HCT116 (cell line): Measurements from ENCODE around the gene WAPL. TPM values are rescaled to one million over a fixed set of nuclear protein-coding genes. Genes with fewer than 3 reads are reported as not detected.

Source experiments
- ATAC-seq: fragments of 200-7000 bp; cut with Tn5 transposase; 2 replicates; pipeline ENCODE4 v1.9.1; 2020; ENCODE audit warnings: mild to moderate bottlenecking, moderate library complexity
- BruUV-seq: library from RNA; stranded (reverse); fragments of 400-500 nt; replicated peaks from 2 replicates; lab custom pipeline; 2021; lab: Mats Ljungman, UMichigan
- CTCF ChIA-PET: fragments of 300-600 bp; sonication (Branson Sonifier 250); formaldehyde crosslinking; loops from one replicate; lab custom pipeline; 2021; ENCODE audit warnings: antibody characterized with exemption; lab: Charles Lee
- POLR2A ChIA-PET: fragments of 300-600, 350-600 bp; sonication (Branson Sonifier 250); formaldehyde crosslinking; loops from one replicate; lab custom pipeline; 2021; ENCODE audit warnings: antibody characterized with exemption; lab: Charles Lee
- RAD21 ChIA-PET, 2 experiments: fragments of 300-600 bp; sonication (Branson Sonifier 250); formaldehyde crosslinking; loops; one replicate each; lab custom pipeline; 2023; ENCODE audit warnings: low total read pairs in 2 of 2; ENCODE audit not compliant: uncharacterized antibody in 2 of 2, unreplicated experiment in 2 of 2, low non-redundant PET in 1 of 2; lab: Charles Lee
- DNase-seq: peaks from one replicate; pipeline ENCODE4 v3.0.0-alpha.2; 2010; ENCODE audit warnings: low read depth, low spot score
- H2AFZ ChIP-seq: fragments of 200-600 bp; shearing (Covaris generic), sonication (generic); 2 replicates; pipeline ENCODE4 v1.6.1; 2017; ENCODE audit warnings: low read depth, mixed run types, mixed read lengths, antibody characterized with exemption, low read length; ENCODE audit not compliant: poor library complexity, severe bottlenecking
- H3K27ac ChIP-seq: 2 replicates; pipeline ENCODE4 v1.5.1; 2012; ENCODE audit warnings: low read depth, low read length
- H3K27me3 ChIP-seq: fragments of 200-600 bp; sonication (generic); 2 replicates; pipeline ENCODE4 v1.6.1; 2016; ENCODE audit warnings: mixed run types, low read length, mixed read lengths; ENCODE audit not compliant: insufficient read depth
- H3K36me3 ChIP-seq, 2 experiments: fragments of 200-500 bp in 1 of 2; fragments of 200-600 bp in 1 of 2; sonication (Bioruptor generic) in 1 of 2; sonication (generic) in 1 of 2; 2 replicates each; pipeline versions ENCODE4 v1.5.1 to v1.6.1; 2014 to 2016; ENCODE audit warnings: low read length in 2 of 2, inconsistent platforms in 1 of 2, mixed read lengths in 1 of 2, mixed run types in 1 of 2; ENCODE audit not compliant: insufficient read depth in 2 of 2, control insufficient read depth in 1 of 2
- H3K4me1 ChIP-seq, 2 experiments: fragments of 200-600 bp in 1 of 2; sonication (generic) in 1 of 2; 2 replicates each; pipeline versions ENCODE4 v1.5.1 to v1.6.1; 2012 to 2017; ENCODE audit warnings: low read length in 2 of 2, inconsistent platforms in 1 of 2, mild to moderate bottlenecking in 1 of 2, mixed read lengths in 1 of 2, mixed run types in 1 of 2, moderate library complexity in 1 of 2; ENCODE audit not compliant: insufficient read depth in 2 of 2, control insufficient read depth in 1 of 2
- H3K4me2 ChIP-seq: fragments of 200-600 bp; sonication (generic); 2 replicates; pipeline ENCODE4 v1.6.1; 2017; ENCODE audit warnings: mixed run types, low read length, mixed read lengths
- H3K4me3 ChIP-seq, 2 experiments: fragments of 200-600 bp in 1 of 2; sonication (generic) in 1 of 2; replicated peaks in 1 of 2; 2 replicates each; pipeline ENCODE4 v1.5.1; 2011 to 2016; ENCODE audit warnings: low read length in 2 of 2, control low read depth in 1 of 2, low read depth in 1 of 2, mild to moderate bottlenecking in 1 of 2, mixed read lengths in 1 of 2, mixed run types in 1 of 2
- H3K79me2 ChIP-seq: fragments of 200-600 bp; sonication (generic); 2 replicates; pipeline ENCODE4 v1.6.1; 2017; ENCODE audit warnings: mild to moderate bottlenecking, mixed run types, low read length, moderate library complexity, mixed read lengths; ENCODE audit not compliant: insufficient read depth
- H3K9ac ChIP-seq: fragments of 200-600 bp; sonication (generic); 2 replicates; pipeline ENCODE4 v1.6.1; 2016; ENCODE audit warnings: low read length, mixed read lengths
- H3K9me2 ChIP-seq: fragments of 200-600 bp; sonication (generic), shearing (Covaris generic); 2 replicates; pipeline ENCODE4 v1.6.1; 2017; ENCODE audit warnings: mixed run types, mild to moderate bottlenecking, moderate library complexity; ENCODE audit not compliant: insufficient read depth
- H3K9me3 ChIP-seq, 2 experiments: fragments of 200-500 bp in 1 of 2; fragments of 200-600 bp in 1 of 2; sonication (Bioruptor generic) in 1 of 2; sonication (generic) in 1 of 2; 2 replicates each; pipeline ENCODE4 v1.6.1; 2014 to 2017; ENCODE audit warnings: low read length in 2 of 2, mixed read lengths in 2 of 2, inconsistent platforms in 1 of 2, low read depth in 1 of 2, mild to moderate bottlenecking in 1 of 2, mixed run types in 1 of 2, moderate library complexity in 1 of 2; ENCODE audit not compliant: control insufficient read depth in 1 of 2, insufficient read depth in 1 of 2
- H4K20me1 ChIP-seq: fragments of 200-600 bp; sonication (generic), shearing (Covaris generic); 2 replicates; pipeline ENCODE4 v1.6.1; 2017; ENCODE audit warnings: mixed run types, mild to moderate bottlenecking, moderate library complexity; ENCODE audit not compliant: insufficient read depth
- CBX3 ChIP-seq: IDR thresholded peaks from 2 replicates; pipeline ENCODE4 v1.6.1; 2012; ENCODE audit warnings: low read depth
- EGR1 ChIP-seq: IDR thresholded peaks from 2 replicates; pipeline ENCODE4 v1.6.1; 2012; ENCODE audit warnings: low read depth
- ELF1 ChIP-seq: IDR thresholded peaks from 2 replicates; pipeline ENCODE4 v1.6.1; 2012; ENCODE audit warnings: low read depth, borderline replicate concordance
- EZH2phosphoT487 ChIP-seq: fragments of 200-600 bp; IDR thresholded peaks from 2 replicates; pipeline ENCODE4 v1.6.1; 2018; ENCODE audit warnings: antibody characterized with exemption, borderline replicate concordance
- JUND ChIP-seq: IDR thresholded peaks from 2 replicates; pipeline ENCODE4 v1.6.1; 2012
- POLR2A ChIP-seq: IDR thresholded peaks from 2 replicates; pipeline ENCODE4 v1.7.0; 2011; ENCODE audit warnings: borderline replicate concordance; ENCODE audit not compliant: insufficient read depth, insufficient read length; ENCODE audit errors: extremely low read depth
- POLR2AphosphoS5 ChIP-seq: IDR thresholded peaks from 2 replicates; pipeline ENCODE4 v1.6.1; 2011; ENCODE audit warnings: mild to moderate bottlenecking, low read depth, low read length, moderate library complexity
- RAD21 ChIP-seq: IDR thresholded peaks from 2 replicates; pipeline ENCODE4 v1.6.1; 2012; ENCODE audit warnings: low read depth, mild to moderate bottlenecking
- REST ChIP-seq: IDR thresholded peaks from 2 replicates; pipeline ENCODE4 v1.6.1; 2012; ENCODE audit warnings: low read depth
- SIN3A ChIP-seq: IDR thresholded peaks from 2 replicates; pipeline ENCODE4 v1.6.1; 2012; ENCODE audit warnings: low read depth
- SP1 ChIP-seq: IDR thresholded peaks from 2 replicates; pipeline ENCODE4 v1.6.1; 2012; ENCODE audit warnings: low read depth
- SRF ChIP-seq: IDR thresholded peaks from 2 replicates; pipeline ENCODE4 v1.6.1; 2012; ENCODE audit warnings: low read depth
- TCF7L2 ChIP-seq: IDR thresholded peaks from 2 replicates; pipeline ENCODE4 v1.7.0; 2011; ENCODE audit warnings: borderline replicate concordance, inconsistent platforms; ENCODE audit not compliant: insufficient read depth, insufficient read length; ENCODE audit errors: extremely low read depth
- YY1 ChIP-seq: IDR thresholded peaks from 2 replicates; pipeline ENCODE4 v1.6.1; 2011; ENCODE audit warnings: low read length, low read depth, moderate library complexity, mild to moderate bottlenecking; ENCODE audit not compliant: insufficient replicate concordance; ENCODE audit errors: extremely low read depth
- ZBTB33 ChIP-seq: IDR thresholded peaks from 2 replicates; pipeline ENCODE4 v1.6.1; 2011; ENCODE audit warnings: mild to moderate bottlenecking, low read length, moderate library complexity; ENCODE audit not compliant: insufficient replicate concordance; ENCODE audit errors: extremely low read depth
- ZNF274 ChIP-seq: fragments of 200-500 bp; sonication (Bioruptor generic); IDR thresholded peaks from 2 replicates; pipeline ENCODE4 v1.6.1; 2014; ENCODE audit warnings: mild to moderate bottlenecking, low read depth, low read length, inconsistent platforms
- intact Hi-C: fragments of 100-400 bp; cut with micrococcal nuclease; formaldehyde crosslinking; loops from 2 replicates; pipeline ENCODE4 v1.10.0; 2022
- total RNA-seq: library from RNA; stranded (reverse); gene quantifications from one replicate; pipeline ENCODE4 v1.2.1, GENCODE V29; 2021; ENCODE audit not compliant: unreplicated experiment
- TF ChIP-seq, protein P1 (sequence below), 3 experiments: fragments of 200-600 bp in 1 of 3; sonication (generic) in 1 of 3; IDR thresholded peaks in 2 of 3; conservative IDR thresholded peaks in 1 of 3; 2 replicates each; pipeline ENCODE4 v1.5.1; 2012 to 2017; ENCODE audit warnings: low read depth in 2 of 3, low read length in 2 of 3, antibody characterized with exemption in 1 of 3, borderline replicate concordance in 1 of 3, control low read depth in 1 of 3, mild to moderate bottlenecking in 1 of 3, mixed read lengths in 1 of 3, mixed run types in 1 of 3, moderate library complexity in 1 of 3; ENCODE audit not compliant: insufficient read depth in 1 of 3
- TF ChIP-seq, protein P2 (sequence below): IDR thresholded peaks from 2 replicates; pipeline ENCODE4 v1.6.1; 2012
- TF ChIP-seq, protein P3 (sequence below): IDR thresholded peaks from 2 replicates; pipeline ENCODE4 v1.6.1; 2012

Gene WAPL
- total RNA-seq, 1 experiment from 2014 or later, result 37.5 TPM

GRCh38 chr10:86388119-86388704, 133.4 kb downstream of the WAPL start:
- TF ChIP-seq, protein P1, sequence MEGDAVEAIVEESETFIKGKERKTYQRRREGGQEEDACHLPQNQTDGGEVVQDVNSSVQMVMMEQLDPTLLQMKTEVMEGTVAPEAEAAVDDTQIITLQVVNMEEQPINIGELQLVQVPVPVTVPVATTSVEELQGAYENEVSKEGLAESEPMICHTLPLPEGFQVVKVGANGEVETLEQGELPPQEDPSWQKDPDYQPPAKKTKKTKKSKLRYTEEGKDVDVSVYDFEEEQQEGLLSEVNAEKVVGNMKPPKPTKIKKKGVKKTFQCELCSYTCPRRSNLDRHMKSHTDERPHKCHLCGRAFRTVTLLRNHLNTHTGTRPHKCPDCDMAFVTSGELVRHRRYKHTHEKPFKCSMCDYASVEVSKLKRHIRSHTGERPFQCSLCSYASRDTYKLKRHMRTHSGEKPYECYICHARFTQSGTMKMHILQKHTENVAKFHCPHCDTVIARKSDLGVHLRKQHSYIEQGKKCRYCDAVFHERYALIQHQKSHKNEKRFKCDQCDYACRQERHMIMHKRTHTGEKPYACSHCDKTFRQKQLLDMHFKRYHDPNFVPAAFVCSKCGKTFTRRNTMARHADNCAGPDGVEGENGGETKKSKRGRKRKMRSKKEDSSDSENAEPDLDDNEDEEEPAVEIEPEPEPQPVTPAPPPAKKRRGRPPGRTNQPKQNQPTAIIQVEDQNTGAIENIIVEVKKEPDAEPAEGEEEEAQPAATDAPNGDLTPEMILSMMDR (IDR thresholded peaks at IDR 0.05 in 2 of 3, conservative IDR thresholded peaks at IDR 0.05 in 1 of 3; ENCODE audit: borderline replicate concordance in 1 of 3, insufficient read depth in 1 of 3, low read depth in 2 of 3, low read length in 2 of 3), result no peak
- no peak for TF ChIP-seq ZNF274
- TF ChIP-seq SIN3A, result no peak
- no peak for TF ChIP-seq POLR2A
- TF ChIP-seq CBX3, result no peak
- TF ChIP-seq ELF1, result no peak
- no peak for TF ChIP-seq REST
- TF ChIP-seq, protein P2, sequence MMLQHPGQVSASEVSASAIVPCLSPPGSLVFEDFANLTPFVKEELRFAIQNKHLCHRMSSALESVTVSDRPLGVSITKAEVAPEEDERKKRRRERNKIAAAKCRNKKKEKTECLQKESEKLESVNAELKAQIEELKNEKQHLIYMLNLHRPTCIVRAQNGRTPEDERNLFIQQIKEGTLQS, result no peak
- no peak for TF ChIP-seq JUND
- no peak for TF ChIP-seq POLR2AphosphoS5
- TF ChIP-seq, protein P3, sequence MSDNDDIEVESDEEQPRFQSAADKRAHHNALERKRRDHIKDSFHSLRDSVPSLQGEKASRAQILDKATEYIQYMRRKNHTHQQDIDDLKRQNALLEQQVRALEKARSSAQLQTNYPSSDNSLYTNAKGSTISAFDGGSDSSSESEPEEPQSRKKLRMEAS, result no peak
- no peak for TF ChIP-seq SP1
- TF ChIP-seq TCF7L2, result no peak
- no peak for TF ChIP-seq EGR1
- TF ChIP-seq EZH2phosphoT487, result no peak
- TF ChIP-seq ZBTB33, result no peak
- no peak for TF ChIP-seq RAD21
- no peak for TF ChIP-seq YY1
- TF ChIP-seq SRF, result no peak
- TF ChIP-seq, all 23 proteins: peak for 0
- Histone ChIP-seq H3K36me3 (no peaks in the 10 kb centered on the region), H3K4me1 (peaks cover 0 to 3% of the 10 kb centered on the region in 2 experiments; a peak in 1 of 4 replicates), H3K9me3 (no peaks in the 10 kb centered on the region), H2AFZ (no peak overlapping the region), H4K20me1 (no peaks in the 10 kb centered on the region), H3K27me3 (no peaks in the 10 kb centered on the region), H3K4me3 (no peak overlapping the region), H3K4me2 (no peak overlapping the region), H3K9me2 (no peaks in the 10 kb centered on the region), H3K9ac (no peak overlapping the region), H3K79me2 (no peaks in the 10 kb centered on the region), H3K27ac (no peak overlapping the region)
- ChIA-PET CTCF (interaction anchor here (1.0 to 2.0 kb wide), 2 partner anchors 9 to 12 kb away, joined by 3 to 7 read pairs; no protein-coding TSS in a partner anchor), RAD21 (interaction anchor here in 1 of 2 experiments (0.6 kb wide), 1 partner anchor 79 kb away, joined by 4 read pairs; no protein-coding TSS in a partner anchor), POLR2A (interaction anchor here (0.7 kb wide), 1 partner anchor 119 kb away, joined by 4 read pairs; no protein-coding TSS in a partner anchor)
- no TSS peak for BruUV-seq
- ATAC-seq (no peak), DNase-seq (no peak)
- intact Hi-C loops, result no loop called here
